Measurements from ENCODE around the gene NEK8. TPM values are rescaled to one million over a fixed set of nuclear protein-coding genes. Genes with fewer than 3 reads are reported as not detected.
"Not testable (repeated sequence)": the region's sequence is repeated elsewhere in the genome, so short reads cannot be mapped to it uniquely, and the experiment has no call there.

NEK8 gene
- total RNA-seq, 1 donor from 2014 or later: 5.6 TPM

GRCh38 chr17:28725660-28726225, 2.8 kb upstream of the NEK8 start:
- DNase-seq (ENCODE audit: low read depth): peak; percentile 38

GRCh38 chr17:28726226-28726626, 2.4 kb upstream of the NEK8 start, which contains the start of gene TLCD1:
TSS of gene TLCD1 (minus strand) at chr17:28726233. CDS start at chr17:28726097, 136 bp downstream.
- no peak for DNase-seq (ENCODE audit: low read depth)

- peak; percentile 99 for DNase-seq (ENCODE audit: low read depth)
Measured at GRCh38 chr17:28726627-28727491, 1.7 kb upstream of the NEK8 start.

GRCh38 chr17:28729950-28730330, 1.4 kb downstream of the NEK8 start:
- no peak for DNase-seq (ENCODE audit: low read depth)

- DNase-seq (ENCODE audit: low read depth): no peak
Measured at GRCh38 chr17:28733346-28733745, 4.8 kb downstream of the NEK8 start.

- no peak for DNase-seq (ENCODE audit: low read depth)
Measured at GRCh38 chr17:28734712-28735241, 6.2 kb downstream of the NEK8 start.

GRCh38 chr17:28735242-28735722, 6.7 kb downstream of the NEK8 start:
- DNase-seq (ENCODE audit: low read depth): no peak

- DNase-seq (ENCODE audit: low read depth): not testable (repeated sequence)
Measured at GRCh38 chr17:28735913-28736769, 7.6 kb downstream of the NEK8 start.

- DNase-seq (ENCODE audit: low read depth): no peak
Measured at GRCh38 chr17:28737316-28737715, 8.7 kb downstream of the NEK8 start.

- DNase-seq (ENCODE audit: low read depth): peak; percentile 59
Measured at GRCh38 chr17:28737770-28738679, 9.4 kb downstream of the NEK8 start.

GRCh38 chr17:28738680-28739384, 10.2 kb downstream of the NEK8 start:
- no peak for DNase-seq (ENCODE audit: low read depth)

GRCh38 chr17:28740406-28741357, 12.1 kb downstream of the NEK8 start:
- no peak for DNase-seq (ENCODE audit: low read depth)

GRCh38 chr17:28741358-28742349, 13.1 kb downstream of the NEK8 start:
- DNase-seq (ENCODE audit: low read depth): no peak

GRCh38 chr17:28743243-28744103, 14.9 kb downstream of the NEK8 start, which contains the start of gene TRAF4:
TSS of gene TRAF4 (plus strand) at chr17:28744011. CDS start at chr17:28744113, 102 bp downstream.
- DNase-seq (ENCODE audit: low read depth): peak; percentile 81

GRCh38 chr17:28744104-28744971, 15.8 kb downstream of the NEK8 start:
- no peak for DNase-seq (ENCODE audit: low read depth)

Data from renal cortical epithelial cell (primary cell).